Glutamatergic neuron (in vitro differentiated cells): ENCODE measurements around the gene SEMG2. TPM values are rescaled to one million over a fixed set of nuclear protein-coding genes. Genes with fewer than 3 reads are reported as not detected.

Experiments used
- DNase-seq: peaks from one replicate; pipeline ENCODE4 v3.0.0; 2022
- H3K27ac Mint-ChIP-seq: one replicate; pipeline ENCODE4 v1.8.0; 2020; ENCODE audit warnings: mild to moderate bottlenecking, mixed read lengths, inconsistent platforms; ENCODE audit not compliant: unreplicated experiment
- H3K27me3 Mint-ChIP-seq: one replicate; pipeline ENCODE4 v1.8.0; 2020; ENCODE audit warnings: mild to moderate bottlenecking, moderate library complexity, mixed read lengths, inconsistent platforms; ENCODE audit not compliant: unreplicated experiment
- H3K36me3 Mint-ChIP-seq: one replicate; pipeline ENCODE4 v1.8.0; 2020; ENCODE audit warnings: mild to moderate bottlenecking, mixed read lengths, inconsistent platforms; ENCODE audit not compliant: unreplicated experiment
- H3K4me1 Mint-ChIP-seq: one replicate; pipeline ENCODE4 v1.8.0; 2020; ENCODE audit warnings: mild to moderate bottlenecking, low read depth, mixed read lengths, inconsistent platforms; ENCODE audit not compliant: unreplicated experiment
- H3K4me3 Mint-ChIP-seq: one replicate; pipeline ENCODE4 v1.8.0; 2020; ENCODE audit warnings: mild to moderate bottlenecking, mixed read lengths, inconsistent platforms; ENCODE audit not compliant: unreplicated experiment
- H3K9me3 Mint-ChIP-seq: one replicate; pipeline ENCODE4 v1.8.0; 2020; ENCODE audit warnings: mild to moderate bottlenecking, moderate library complexity, mixed read lengths, inconsistent platforms; ENCODE audit not compliant: unreplicated experiment
- CTCF ChIP-seq: fragments of 200-600 bp; sonication (generic); IDR thresholded peaks from one replicate; pipeline ENCODE4 v1.5.0; 2021; ENCODE audit not compliant: partially characterized antibody, unreplicated experiment
- total RNA-seq: library from RNA; stranded (reverse); fragmentation: NEBNext Ultra II Directional; extraction: Animal tissue kit (Norgen Biotek cat#: 25700); gene quantifications from one replicate; pipeline ENCODE4 v1.2.1, GENCODE V29; 2021; ENCODE audit not compliant: unreplicated experiment

SEMG2 gene
- total RNA-seq, 1 donor from 2014 or later = not detected

- no peaks in the 10 kb centered on the region for H3K36me3 Mint-ChIP-seq
- no peak for DNase-seq
- TF ChIP-seq CTCF = no peak
- no peak overlapping the region for H3K4me3 Mint-ChIP-seq
- H3K4me1 Mint-ChIP-seq = no peaks in the 10 kb centered on the region
- H3K9me3 Mint-ChIP-seq = no peaks in the 10 kb centered on the region
- H3K27me3 Mint-ChIP-seq = peaks cover 1% of the 10 kb centered on the region
- no peak overlapping the region for H3K27ac Mint-ChIP-seq
Measured at GRCh38 chr20:45263556-45264266, 42.5 kb downstream of the SEMG2 start.

GRCh38 chr20:45266977-45267376 is 45.8 kb downstream of the SEMG2 start:
- TF ChIP-seq CTCF = no peak
- Mint-ChIP-seq H3K4me3 (no peak overlapping the region), H3K27ac (no peak overlapping the region), H3K36me3 (no peaks in the 10 kb centered on the region), H3K9me3 (no peaks in the 10 kb centered on the region), H3K27me3 (peaks cover 3% of the 10 kb centered on the region), H3K4me1 (no peaks in the 10 kb centered on the region)
- no peak for DNase-seq

GRCh38 chr20:45268531-45268930 is 47.4 kb downstream of the SEMG2 start:
- DNase-seq = no peak
- H3K4me3 Mint-ChIP-seq = no peak overlapping the region
- H3K36me3 Mint-ChIP-seq = peaks cover 6% of the 10 kb centered on the region
- no peak overlapping the region for H3K27ac Mint-ChIP-seq
- H3K4me1 Mint-ChIP-seq = peaks cover 1% of the 10 kb centered on the region
- no peaks in the 10 kb centered on the region for H3K9me3 Mint-ChIP-seq
- H3K27me3 Mint-ChIP-seq = peaks cover 3% of the 10 kb centered on the region
- TF ChIP-seq CTCF = no peak

GRCh38 chr20:45269056-45269455 is 47.9 kb downstream of the SEMG2 start:
- peaks cover 3% of the 10 kb centered on the region for H3K4me1 Mint-ChIP-seq
- H3K27me3 Mint-ChIP-seq = peaks cover 3% of the 10 kb centered on the region
- no peak for TF ChIP-seq CTCF
- no peak overlapping the region for H3K4me3 Mint-ChIP-seq
- DNase-seq = no peak
- H3K36me3 Mint-ChIP-seq = peaks cover 6% of the 10 kb centered on the region
- H3K27ac Mint-ChIP-seq = no peak overlapping the region
- no peaks in the 10 kb centered on the region for H3K9me3 Mint-ChIP-seq

- no peak overlapping the region for H3K4me3 Mint-ChIP-seq
- no peak overlapping the region for H3K27ac Mint-ChIP-seq
- H3K27me3 Mint-ChIP-seq = peaks cover 2% of the 10 kb centered on the region
- peaks cover 6% of the 10 kb centered on the region for H3K36me3 Mint-ChIP-seq
- no peak for DNase-seq
- no peaks in the 10 kb centered on the region for H3K9me3 Mint-ChIP-seq
- no peak for TF ChIP-seq CTCF
- peaks cover 3% of the 10 kb centered on the region for H3K4me1 Mint-ChIP-seq
Measured at GRCh38 chr20:45269754-45270270, 48.6 kb downstream of the SEMG2 start.
